Measurements from ENCODE around the gene CGB5. TPM values are rescaled to one million over a fixed set of nuclear protein-coding genes. Genes with fewer than 3 reads are reported as not detected.
"Not testable (repeated sequence)": the region's sequence is repeated elsewhere in the genome, so short reads cannot be mapped to it uniquely, and the experiment has no call there.

Gene CGB5
- polyA plus RNA-seq, 1 of the 3 experiments (the other 2 are of a cell fraction), result 0.16 TPM

DNA sequence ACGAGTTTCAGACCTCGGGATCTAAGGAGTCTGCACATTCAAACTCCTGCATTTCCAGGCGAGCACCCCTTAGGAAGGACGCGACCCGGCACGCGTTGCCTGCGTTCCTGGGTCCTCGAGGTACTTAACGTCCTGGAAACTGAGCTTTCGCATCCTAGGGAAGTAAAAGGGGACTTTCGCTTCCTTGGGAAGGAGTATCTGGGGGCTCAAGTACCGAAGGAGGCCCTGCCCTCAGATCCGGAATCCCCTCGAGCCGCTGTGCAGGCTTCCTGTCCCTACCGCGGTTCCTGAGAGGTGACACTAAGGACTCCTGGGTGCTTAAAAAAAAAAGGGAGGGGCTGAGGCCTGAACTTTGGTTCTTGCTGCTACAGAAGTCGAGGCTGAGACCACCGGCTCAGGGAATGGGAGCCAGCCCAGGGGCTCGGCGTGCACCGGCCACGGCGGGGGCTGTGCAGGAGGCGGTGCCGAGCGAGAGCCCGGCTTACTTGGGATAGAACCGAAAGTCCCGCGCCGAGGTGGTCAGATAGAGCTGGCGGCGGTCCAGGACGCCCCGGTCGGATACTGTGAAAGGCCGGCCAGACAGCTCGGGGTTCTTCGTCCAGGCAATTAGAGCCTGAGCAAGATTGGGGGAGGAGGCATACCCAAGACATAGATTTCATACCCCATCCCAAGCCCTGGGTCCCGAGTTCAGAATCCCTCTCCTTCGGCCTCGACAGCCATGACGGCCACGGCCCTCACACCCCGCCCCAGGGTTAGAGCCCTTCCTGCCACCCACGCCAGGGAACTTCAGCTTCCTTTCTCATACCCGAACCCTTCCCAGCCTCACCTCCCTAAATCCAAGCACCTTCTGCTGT, 25.0 kb upstream of the CGB5 start:
- ChIA-PET POLR2A (interaction anchor here (1.5 to 1.7 kb wide), 2 partner anchors 9 kb away, joined by 7 read pairs; no protein-coding TSS in a partner anchor), CTCF (interaction anchor here (0.6 to 3.3 kb wide), 20 partner anchors 8 to 1662 kb away, joined by 3 to 17 read pairs (median 4); partner anchors contain the start of genes CGB2, GYS1, KCNA7 and RUVBL2)
- H3K27ac ChIP-seq (ENCODE audit: low read depth in 2 of 2, low read length in 1 of 2); H4K20me1 ChIP-seq (ENCODE audit: insufficient read depth); H3K27me3 ChIP-seq (ENCODE audit: insufficient read depth); H3K9me3 ChIP-seq; H3K79me2 ChIP-seq (ENCODE audit: insufficient read depth); H2AFZ ChIP-seq (ENCODE audit: low read depth); H3K9me2 ChIP-seq: not testable (repeated sequence)
- H3K4me1 ChIP-seq (ENCODE audit: control insufficient read depth in 1 of 2, insufficient read depth in 2 of 2, low read depth in 1 of 2, low read length in 1 of 2), result peaks cover 0 to 35% of the 10 kb centered on the region in 2 experiments; a peak in 1 of 4 replicates
- peak overlapping the region; percentile 41 to 46 for H3K4me3 ChIP-seq (ENCODE audit: low read depth in 2 of 2, low read length in 1 of 2)
- H3F3A ChIP-seq (replicated peaks; ENCODE audit: insufficient read depth), result peaks cover 17% of the 10 kb centered on the region
- peak; percentile 34 for DNase-seq
- H3K9ac ChIP-seq, result peak overlapping the region; percentile 18; the same call in 1 of the 2 replicates
- 27% methylated on average over 30 of the region's 50 CpGs for WGBS (ENCODE audit: low lambda C conversion rate)
- H3K36me3 ChIP-seq (replicated peaks in 1 of 2; ENCODE audit: control insufficient read depth in 1 of 2, insufficient read depth in 2 of 2, low read length in 1 of 2), result peaks cover 0 to 21% of the 10 kb centered on the region in 2 experiments
- peak overlapping the region; percentile 79 for H3K4me2 ChIP-seq

DNA sequence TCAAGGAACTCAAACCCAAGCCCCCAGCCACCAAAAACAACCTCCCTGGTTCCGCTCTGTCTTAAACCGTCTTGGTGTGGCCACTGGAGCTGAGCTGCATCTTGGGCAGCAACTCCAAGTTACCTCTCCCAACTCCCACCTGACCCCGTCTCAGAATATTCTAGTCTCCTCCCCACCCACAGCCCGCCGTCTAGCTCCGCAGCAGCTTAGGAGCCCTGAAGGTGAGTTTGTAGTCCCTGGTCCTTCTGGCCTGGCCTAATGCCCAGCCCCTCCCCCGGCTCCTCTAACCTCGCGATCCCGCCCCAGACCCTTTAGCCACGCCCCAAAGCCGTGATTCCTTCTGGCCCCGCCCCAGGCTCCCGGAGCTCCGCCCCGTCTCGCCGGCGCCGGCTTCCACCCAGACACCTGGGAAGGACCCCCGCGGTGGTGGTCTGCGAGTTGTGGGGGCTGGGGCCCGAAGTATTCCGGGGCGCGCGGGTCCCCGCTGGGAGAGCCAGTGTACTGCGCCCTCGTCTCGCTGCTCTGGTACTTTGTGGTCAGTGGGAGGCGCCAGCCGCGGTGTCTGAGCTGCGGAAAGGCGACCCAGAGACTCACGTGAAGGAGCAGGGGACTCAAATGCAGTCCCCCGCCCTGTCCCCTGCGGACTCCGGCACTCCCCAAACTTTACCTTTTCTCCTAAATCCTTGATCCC, 24.3 kb upstream of the CGB5 start:
- peak overlapping the region; percentile 33; the same call in 1 of the 2 replicates for H3K4me2 ChIP-seq
- H4K20me1 ChIP-seq (ENCODE audit: insufficient read depth), result no peaks in the 10 kb centered on the region
- WGBS (ENCODE audit: low lambda C conversion rate), result 26% methylated on average over 18 of the region's 41 CpGs
- no peaks in the 10 kb centered on the region for H3K9me3 ChIP-seq
- no peak overlapping the region for H3K9ac ChIP-seq
- no peaks in the 10 kb centered on the region for H3K79me2 ChIP-seq (ENCODE audit: insufficient read depth)
- no peaks in the 10 kb centered on the region for H3K27me3 ChIP-seq (ENCODE audit: insufficient read depth)
- peaks cover 0 to 16% of the 10 kb centered on the region in 2 experiments for H3K36me3 ChIP-seq (replicated peaks in 1 of 2; ENCODE audit: control insufficient read depth in 1 of 2, insufficient read depth in 2 of 2, low read length in 1 of 2)
- ChIA-PET POLR2A (interaction anchor here (1.7 kb wide), 1 partner anchor 10 kb away, joined by 7 read pairs; no protein-coding TSS in a partner anchor), CTCF (interaction anchor here (0.9 to 3.3 kb wide), 15 partner anchors 8 to 282 kb away, joined by 3 to 17 read pairs (median 4); partner anchors contain the start of genes CGB2, GYS1, KCNA7 and RUVBL2)
- no peak overlapping the region for H2AFZ ChIP-seq (ENCODE audit: low read depth)
- TF ChIP-seq IRF3 (IDR thresholded peaks at IDR 0.05; ENCODE audit: low read depth, low read length) (no peak), CTCF (IDR thresholded peaks at IDR 0.05) (peak; percentile 50), CHD2 (IDR thresholded peaks at IDR 0.05; ENCODE audit: low read length, partially characterized antibody) (peak; percentile 50), TEAD4 (IDR thresholded peaks at IDR 0.05; ENCODE audit: borderline replicate concordance, insufficient read depth) (no peak)
- H3F3A ChIP-seq (replicated peaks; ENCODE audit: insufficient read depth), result peaks cover 17% of the 10 kb centered on the region
- peaks cover 0 to 35% of the 10 kb centered on the region in 2 experiments; a peak in 1 of 4 replicates for H3K4me1 ChIP-seq (ENCODE audit: control insufficient read depth in 1 of 2, insufficient read depth in 2 of 2, low read depth in 1 of 2, low read length in 1 of 2)
- no peaks in the 10 kb centered on the region for H3K9me2 ChIP-seq
- peak; percentile 91 for DNase-seq
- H3K4me3 ChIP-seq (ENCODE audit: low read depth in 2 of 2, low read length in 1 of 2), result peak overlapping the region; percentile 23 to 46; a peak in 2 of 4 replicates
- no peak overlapping the region for H3K27ac ChIP-seq (ENCODE audit: low read depth in 2 of 2, low read length in 1 of 2)

All from SK-N-SH (cell line).